Measurements from ENCODE around the gene PTPRR.
"Not testable (repeated sequence)": the region's sequence is repeated elsewhere in the genome, so short reads cannot be mapped to it uniquely, and the experiment has no call there.

PTPRR gene

DNA sequence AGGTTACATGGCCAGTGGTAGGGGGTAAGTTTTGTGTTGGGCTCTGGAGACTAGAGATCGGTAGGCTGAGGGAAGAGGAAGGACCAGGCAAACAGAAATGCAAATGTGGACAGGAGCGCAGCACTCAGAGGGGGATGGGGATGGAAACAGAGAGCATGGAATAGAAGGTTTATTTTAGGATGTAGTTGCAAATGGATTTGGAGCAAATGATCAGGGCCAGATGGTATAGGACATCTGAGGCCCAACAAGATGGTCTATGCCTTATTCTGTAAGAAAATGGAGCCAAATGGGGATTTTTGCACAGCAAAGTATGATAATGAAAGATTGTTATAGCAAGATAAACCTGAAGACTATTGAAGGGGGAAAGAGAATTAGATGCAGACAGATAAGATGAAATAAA lies 180.8 kb downstream of the PTPRR start:
- DNase-seq, result no peak

DNA sequence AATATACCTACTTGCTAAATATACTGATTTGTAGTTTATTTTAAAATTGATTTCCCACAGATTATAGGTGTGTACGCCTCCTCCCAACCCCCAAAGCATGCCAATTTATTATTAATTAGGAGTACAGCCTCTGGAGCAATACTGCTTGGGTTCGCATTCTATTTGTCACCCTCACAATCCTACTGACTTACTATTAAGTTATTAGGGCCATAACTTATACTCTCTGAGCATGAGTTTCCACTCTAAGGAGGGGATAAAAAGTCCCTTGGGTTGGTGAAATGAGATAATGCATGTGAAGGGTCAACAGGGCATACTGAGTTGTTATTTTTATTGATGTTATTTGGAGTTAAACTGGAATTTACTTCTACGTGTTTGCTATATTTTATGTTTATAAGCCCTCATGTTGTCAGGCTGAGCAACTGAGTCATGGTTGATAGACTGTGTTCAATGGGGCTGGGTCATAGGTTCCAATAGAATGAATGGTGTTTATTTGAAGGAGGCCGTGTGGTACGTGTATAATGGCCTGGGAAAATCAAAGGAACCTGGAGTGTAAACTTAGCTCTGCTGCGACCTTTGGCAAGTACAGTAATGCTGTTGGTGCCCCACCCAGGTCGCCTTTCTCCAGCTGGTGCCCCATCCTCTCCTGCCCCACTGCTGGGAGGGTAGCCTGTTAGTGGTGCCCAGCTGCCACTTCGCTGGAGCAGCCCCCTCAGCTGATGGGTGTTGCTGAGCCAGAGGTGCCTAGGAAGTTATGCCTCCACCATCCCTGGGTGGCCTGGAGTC lies 184.0 kb downstream of the PTPRR start:
- no peak for DNase-seq

DNA sequence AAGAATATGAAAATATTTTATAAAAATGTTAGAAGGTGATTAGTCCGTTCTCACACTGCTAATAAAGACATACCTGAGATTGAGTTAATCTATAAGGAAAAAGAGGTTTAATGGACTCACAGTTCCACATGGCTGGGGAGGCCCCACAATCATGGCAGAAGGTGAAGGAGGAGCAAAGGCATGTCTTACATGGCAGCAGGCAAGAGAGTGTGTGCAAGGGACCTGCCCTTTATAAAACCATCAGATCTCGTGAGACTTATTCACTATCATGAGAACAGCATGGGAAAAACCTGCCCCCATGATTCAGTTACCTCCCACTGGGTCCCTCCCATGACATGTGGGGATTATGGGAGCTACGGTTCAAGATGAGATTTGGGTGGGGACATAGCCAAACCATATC lies 185.3 kb downstream of the PTPRR start:
- not testable (repeated sequence) for DNase-seq

DNA sequence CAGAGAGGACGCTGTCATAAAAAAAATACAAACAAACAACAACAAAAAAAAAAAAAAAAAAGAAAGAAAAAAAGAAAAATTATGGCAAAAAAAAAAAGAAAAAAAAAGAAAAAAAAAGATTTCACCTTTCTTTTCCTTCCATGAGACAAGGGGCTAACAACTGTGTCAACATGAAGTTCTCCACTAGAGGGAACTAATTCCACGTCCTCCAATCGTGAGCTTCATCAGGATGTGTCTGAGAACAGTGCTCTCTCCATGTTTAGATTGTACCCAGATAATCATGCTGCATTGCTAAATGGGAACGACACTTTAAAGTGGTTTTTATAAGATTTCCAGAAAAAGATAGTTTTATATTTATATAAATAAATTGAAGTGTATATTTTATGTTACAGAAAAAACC lies 187.2 kb downstream of the PTPRR start:
- DNase-seq, result peak; percentile 73

DNA sequence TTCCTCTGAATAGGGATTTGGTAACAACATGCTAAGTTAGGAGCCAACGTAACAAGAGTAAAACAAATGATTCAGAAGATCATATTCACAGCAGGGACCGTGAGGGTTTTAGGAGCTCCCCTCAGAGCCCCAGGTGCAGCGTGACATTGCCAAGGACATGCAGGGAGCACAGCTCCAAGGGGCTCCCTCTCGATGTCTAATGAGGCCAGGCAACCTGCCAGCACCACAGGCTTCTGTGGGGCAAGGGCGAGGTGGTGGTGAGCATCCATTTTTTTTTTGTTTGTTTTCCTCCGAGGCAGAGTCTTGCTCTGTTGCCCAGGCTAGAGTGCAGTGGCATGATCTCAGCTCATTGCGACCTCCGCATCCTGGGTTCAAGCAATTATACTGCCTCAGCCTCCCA lies 188.3 kb downstream of the PTPRR start:
- no peak for DNase-seq

DNA sequence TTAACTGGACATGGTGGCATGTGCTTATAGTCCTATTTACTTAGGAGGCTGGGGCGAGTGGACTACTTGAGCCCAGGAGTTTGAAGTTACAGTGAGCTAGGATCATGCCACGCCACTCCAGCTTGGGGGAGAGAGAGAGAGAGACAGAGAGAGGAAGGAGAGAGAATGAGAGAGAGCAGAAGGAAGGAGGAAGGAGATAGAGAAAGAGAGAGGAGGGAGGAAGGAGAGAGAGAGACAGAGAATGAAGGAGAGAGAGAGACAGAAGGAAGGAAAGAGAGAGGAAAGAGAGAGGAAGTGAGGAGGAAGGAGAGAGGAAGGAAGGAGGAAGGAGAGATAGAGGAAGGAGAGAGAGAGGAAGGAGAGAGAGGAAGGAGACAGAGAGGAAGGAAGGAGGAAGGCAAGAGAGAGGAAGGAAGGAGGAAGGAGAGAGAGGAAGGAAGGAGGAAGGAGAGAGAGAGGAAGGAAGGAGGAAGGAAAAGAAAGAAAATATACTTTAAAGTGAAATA lies 189.8 kb downstream of the PTPRR start:
- no peak for DNase-seq

DNA sequence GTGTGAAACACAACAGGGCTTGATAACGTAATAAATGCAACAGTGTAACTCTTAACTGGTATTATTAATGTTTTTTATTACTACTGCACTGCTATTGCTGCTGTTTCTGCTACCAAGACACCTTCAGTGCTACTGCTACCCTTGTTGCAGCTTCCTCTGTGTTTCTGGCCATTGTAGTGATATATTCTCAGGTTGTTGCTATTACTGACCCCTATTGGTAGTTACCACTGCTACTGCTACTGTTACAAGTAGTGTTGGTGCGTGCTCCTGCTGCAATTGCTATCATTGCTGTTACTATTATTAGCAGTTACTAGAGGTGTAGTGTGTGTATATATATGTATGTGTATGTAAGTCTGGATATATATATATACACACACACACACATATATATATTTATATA lies 196.1 kb downstream of the PTPRR start:
- peak; percentile 12 for DNase-seq

DNA sequence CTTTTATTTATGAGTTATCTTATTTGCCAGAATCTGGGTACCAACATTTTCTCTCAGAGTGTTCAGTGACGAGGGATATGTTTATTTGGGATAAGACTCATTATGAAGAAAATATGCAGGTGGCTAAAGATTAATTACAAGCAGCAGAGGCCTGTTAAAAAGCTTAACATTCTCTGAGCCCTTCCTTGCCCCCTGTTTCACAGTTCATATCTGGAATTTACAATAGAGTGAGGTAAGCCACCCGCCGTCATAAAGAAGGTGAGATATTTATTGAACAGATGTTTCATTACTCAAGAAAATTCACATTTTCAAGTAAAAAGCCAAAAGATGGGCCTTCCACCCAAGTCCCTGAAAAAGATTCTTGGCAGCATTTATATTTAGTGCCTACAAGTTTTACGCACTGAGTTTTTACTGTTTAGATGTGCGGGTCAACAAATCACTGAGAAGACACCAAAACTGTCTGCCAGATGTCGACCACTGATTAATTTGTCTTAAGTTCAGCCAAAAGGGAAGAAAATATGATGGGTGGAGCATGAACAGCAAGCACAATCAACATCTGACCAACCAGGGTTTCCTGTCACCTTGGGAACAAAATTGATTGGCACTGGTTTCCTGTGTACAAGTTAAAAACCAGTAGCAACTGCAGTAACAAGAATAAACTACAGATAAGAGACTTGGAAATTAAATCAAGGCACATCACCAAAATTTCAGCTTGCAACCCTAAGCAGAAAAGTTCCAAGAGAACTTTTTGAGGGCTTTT lies 197.8 kb downstream of the PTPRR start:
- DNase-seq, result peak; percentile 12

DNA sequence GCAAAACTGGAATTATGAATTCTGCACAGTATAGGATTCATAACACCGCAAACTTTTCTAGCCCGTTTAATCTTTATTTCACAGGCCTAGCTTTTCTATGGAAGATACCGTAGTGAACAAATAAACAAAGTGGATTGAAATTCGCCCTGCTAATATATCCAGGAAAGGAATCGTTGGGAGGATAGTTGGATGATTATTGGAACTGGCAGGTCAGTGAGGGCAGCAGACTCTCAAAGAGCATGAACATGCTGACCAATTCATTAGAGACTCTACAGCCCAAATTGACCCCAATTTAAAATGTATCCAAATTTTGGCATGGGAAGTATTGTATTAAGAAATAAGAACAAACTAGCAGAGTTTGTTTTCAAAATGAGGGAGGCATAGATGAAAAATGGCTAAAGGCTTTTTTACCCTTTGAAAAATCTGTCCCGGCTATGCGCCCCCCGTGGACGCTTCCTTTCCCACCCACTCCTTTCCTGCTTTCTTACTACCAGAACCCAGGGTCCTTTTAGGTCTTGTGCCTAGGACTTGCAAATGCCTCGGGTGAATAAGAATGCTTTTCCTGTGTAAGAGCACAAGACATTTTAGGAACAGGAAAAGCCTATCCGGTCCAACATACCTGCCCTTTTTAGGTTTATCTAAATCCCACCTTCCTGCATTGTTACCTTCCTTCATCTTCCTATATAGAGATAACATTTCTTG lies 198.7 kb downstream of the PTPRR start:
- DNase-seq, result no peak

DNA sequence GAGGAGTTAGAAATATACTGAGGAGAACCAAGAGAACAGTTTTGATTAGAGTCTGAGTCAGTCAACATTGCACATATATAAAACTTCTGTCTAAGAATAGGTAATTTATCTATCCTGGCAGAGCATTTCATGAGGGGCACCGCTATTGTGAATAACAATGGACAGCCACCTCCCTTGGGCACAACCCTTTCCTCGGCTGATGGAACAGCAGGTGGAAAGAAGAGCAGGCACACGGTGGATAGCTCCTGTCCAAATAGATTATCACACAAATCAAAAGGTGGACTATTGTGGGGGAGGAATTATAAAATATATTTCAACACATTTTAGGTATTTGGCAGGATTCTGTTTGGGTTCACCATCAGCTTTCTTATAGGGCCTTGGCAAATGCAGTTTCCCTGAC lies 199.3 kb downstream of the PTPRR start:
- no peak for DNase-seq

DNA sequence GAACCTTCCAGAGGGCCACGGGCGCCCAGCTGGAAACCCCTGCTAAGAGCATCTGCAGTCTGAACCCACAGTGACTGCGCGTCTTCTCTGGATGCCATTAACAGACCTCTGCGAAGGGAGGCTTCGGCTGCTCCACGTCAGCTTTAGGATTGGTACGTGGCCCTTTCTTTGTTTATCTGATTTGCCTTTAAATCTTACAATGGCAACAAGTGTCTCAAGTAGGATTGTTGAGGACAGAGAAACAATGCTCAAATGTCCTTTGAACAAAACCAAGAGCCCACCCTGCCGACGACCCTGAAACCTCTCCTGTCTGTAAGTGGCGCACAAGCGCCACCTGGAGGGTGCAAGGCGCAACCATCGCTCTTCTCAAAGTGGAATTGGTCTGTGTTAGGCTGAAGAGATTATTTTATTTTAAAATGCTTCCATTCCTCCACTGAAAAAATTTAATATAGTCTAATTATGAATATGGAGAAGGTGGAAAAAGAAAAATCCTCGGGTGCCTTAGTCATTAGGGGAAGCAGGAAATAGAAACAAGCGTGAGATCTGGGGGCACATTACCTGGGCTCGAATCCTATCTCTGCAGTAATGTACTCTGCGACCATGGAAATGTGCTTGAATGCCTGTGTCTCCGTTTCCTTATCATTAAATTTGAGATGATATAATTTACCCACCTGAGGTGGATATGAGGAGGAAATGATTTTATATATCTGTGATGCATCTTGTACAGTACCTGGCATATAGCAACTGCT lies 200.7 kb downstream of the PTPRR start:
- peak; percentile 59 for DNase-seq

DNA sequence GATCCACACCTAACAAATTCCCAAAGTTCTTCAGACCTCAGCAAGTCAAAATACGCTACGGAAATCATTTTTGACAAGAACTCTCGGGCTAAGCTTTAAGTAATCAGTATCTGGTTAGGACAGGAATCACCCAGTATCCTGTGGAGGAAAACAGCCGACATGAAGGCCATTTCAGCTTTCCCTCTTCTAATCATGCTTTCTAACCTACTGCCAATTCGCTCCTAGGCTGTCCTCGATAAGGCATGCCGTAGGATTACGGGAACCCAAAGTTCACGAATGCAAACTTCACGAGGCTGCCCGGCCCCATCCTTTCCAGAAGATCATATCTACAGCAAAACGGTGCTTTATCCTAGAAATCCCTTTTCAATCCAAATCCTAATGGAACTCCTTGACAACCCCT lies 201.5 kb downstream of the PTPRR start:
- no peak for DNase-seq

DNA sequence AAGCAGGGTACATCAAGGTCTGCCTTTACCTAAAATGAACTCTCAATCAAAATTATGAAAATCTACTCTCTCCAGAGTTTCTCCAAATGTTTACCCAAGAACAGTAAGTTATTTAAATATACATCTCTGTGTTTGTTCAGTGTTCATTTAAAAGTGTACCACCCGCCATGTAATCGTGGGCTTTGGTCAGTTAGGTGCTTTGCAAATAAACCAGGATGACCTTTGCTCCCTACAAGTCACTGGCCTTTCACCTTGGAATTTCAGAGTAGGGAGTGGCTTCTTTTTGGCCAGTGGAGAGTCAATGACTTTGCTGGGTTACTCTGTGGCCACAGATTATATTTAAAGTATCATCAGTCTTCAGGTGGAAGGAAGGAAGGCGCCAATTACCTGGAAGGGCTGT lies 208.7 kb downstream of the PTPRR start:
- DNase-seq, result no peak

DNA sequence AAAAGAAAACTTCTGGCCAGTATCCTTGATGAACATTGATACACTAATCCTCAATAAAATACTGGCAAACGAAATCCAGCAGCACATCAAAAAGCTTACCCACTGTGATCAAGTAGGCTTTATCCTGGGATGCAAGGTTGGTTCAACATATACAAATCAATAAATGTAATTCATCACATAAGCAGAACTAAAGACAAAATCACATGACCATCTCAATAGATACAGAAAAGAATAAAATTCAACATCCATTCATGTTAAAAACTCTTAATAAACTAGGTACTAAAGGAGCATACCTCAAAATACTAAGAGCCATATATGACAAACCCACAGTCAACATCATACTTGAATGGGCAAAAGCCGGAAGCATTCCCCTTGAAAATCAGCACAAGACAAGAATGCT lies 211.5 kb downstream of the PTPRR start:
- DNase-seq, result no peak

DNA sequence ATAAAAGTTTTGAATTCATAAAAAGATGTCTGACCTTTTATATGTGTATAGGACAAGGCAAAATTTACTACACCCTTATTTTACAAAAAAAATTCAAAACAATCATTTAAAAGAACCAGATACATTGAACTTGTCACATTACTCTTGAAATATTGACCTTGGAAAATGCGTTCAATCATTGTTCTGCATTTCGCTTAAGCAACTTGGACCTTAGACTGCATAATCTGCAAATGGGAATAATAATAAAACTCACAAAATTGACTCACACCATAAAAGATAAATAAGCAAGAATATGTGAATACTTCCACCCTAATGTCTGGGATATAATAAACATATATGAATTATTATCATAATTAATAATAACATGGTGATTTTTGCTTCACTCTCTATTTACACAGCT lies 213.9 kb downstream of the PTPRR start:
- DNase-seq, result no peak

DNA sequence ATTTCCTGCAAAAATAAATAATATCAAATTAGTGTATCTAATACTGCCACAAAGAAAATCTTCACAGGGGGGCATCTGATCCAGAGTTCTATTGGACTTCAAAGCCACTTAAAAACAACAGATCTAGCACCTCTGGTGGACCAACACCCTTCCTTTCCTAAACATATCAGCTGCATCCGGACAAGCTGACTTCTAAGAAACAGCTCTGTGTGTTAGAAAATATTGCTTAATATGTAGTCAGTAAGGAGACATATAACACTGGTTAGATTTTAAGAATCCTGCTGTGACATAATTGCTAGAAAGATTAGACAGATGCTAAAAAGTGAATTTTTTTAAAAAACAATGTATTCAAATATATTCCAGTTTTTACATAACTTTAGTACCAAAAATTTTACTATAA lies 222.2 kb downstream of the PTPRR start:
- no peak for DNase-seq

DNA sequence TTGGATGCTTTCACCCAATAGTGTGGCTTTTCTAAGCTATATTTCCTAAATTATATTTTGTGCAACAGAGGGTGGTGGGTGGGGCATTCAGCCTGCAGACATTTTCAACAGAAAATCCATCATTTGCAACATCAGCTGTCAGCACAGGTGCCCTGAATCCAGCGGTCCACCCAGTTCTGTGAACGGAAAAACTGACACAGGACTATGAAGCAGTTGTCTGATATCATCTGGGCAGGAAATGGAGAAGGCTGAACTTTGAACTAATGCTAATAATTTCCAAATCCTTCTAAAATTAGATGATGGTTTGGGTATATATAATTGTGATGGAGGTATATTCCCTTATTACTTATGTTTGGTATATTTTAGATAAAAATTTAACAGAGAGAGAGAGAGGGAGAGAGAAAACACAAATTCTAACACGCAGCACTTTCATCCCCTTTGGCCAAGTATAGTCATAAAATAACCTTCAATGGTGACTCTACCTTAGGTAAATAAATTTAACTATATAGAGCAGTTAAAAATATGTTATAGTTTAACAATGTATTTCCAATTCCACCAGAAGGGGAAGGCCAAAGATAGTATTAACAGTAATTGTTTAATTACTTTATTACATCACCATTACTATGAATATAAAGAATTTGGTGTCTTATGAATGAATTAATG lies 225.0 kb downstream of the PTPRR start:
- no peak for DNase-seq

DNA sequence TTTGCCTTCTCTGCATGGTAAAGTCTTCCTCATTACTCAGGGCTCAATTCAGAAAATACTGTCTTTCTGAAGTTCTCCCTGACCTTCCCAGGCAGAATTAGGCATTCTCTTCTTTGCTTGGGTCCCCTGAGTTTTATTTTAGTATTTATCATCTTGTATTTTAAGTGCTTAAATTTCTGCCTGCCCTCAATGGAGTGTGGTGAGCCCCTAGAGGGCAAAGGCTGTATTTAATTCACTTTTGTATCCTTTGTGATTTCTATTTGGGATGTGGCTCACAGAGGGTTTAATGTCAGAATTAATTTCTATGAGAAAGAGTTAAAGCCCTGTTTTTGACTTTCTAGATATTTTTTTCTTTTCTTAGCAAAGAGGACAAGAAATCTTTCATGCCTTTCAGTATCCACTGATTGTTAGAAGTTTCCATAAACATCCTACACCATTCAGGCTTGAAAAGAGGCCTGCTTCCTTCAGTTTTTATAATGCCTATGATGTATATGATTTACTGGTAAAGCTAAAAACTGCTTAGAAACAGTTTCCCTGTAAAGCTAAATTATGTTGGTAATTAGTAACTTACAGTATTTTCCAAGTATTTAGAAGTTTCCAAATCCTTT lies 227.8 kb downstream of the PTPRR start:
- DNase-seq, result peak; percentile 50

DNA sequence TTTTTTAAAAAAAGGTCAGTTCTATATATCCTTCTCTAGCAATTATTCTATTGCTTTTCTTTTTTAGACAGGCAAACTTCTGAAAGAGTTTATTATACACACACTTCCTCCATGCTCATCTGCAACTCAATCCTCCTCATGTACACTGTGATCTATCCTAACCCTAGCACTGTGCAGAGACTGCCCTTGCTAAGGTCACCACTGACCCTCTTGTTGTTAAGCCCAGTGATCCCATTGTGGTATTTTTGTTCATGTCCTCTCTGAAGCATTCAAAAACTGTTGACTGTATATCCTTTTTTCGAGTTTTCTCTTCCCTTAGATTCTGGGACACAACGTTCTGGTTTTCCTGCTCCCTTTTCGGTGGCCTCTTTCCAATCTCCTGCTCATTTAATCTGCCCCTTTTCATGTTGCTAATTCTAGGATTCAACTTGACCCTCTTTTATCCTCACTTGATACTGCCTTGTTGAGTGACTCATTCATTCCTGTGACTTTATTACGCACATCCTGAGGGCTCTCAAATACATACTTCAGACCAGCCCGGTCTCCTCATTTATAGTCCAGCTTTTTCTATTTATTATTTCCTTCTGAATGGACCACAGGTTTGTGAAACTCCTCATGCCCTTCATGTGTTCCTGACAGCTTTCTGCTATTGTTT lies 229.4 kb downstream of the PTPRR start:
- peak; percentile 50 for DNase-seq

DNA sequence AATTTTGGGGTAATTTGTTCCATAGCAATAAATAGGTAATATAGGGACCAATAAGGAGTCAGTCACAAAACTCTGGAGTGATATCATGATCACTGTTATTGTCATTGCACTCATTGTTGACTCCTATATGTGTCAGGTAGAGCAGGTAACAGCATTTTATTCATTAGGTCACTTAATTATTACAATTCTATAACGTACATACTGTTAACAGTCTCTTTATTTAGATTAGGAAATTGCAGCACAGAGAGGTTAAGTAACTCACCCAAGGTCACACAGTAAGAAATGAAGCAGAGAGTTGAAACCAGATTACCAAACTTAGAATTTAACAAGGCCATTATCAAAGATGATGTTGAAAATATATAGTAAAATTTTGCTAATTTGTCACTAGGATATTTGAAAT lies 233.6 kb downstream of the PTPRR start:
- no peak for DNase-seq

DNA sequence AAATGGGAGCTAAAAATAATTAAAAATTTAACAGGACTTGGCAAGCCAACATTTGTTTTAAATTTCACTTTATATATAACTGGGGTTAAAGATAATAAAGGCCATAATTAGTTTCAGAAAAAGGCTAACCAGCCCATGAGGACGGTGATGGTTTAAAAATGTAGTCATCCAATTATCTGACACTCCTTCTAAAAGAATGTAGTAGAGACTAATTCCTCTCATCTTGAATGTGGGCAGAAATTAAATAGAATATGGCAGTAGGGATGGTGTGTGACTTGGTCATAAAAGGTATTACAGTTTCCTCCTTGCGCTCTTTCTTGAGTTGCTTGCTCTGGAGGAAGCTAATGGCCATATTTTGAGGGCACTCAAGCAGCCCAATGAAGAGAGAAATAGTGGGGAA lies 234.2 kb downstream of the PTPRR start:
- peak; percentile 6 for DNase-seq

Data from fibroblast of upper back skin (primary cell).